NCI-H345 treated with DMSO at 0.1 percent for 48 hours (cell line): ENCODE data around the gene SLC25A34.

Experiments used
- DNase-seq: peaks from one replicate; lab custom pipeline; 2025; ENCODE audit not compliant: unreplicated experiment; lab: John Stamatoyannopoulos, UW

SLC25A34 gene

GRCh38 chr1:15733218-15733725, 2.8 kb upstream of the SLC25A34 start:
- DNase-seq, result no peak

GRCh38 chr1:15733726-15734226, 2.3 kb upstream of the SLC25A34 start:
- DNase-seq, result no peak

- no peak for DNase-seq
Observed at GRCh38 chr1:15734296-15734695, 1.8 kb upstream of the SLC25A34 start.

GRCh38 chr1:15734901-15735300, 1.2 kb upstream of the SLC25A34 start:
- DNase-seq, result no peak

- DNase-seq, result no peak
Observed at GRCh38 chr1:15735304-15736037, 587 bp upstream of the SLC25A34 start.

- no peak for DNase-seq
Observed at GRCh38 chr1:15736892-15737261, 819 bp downstream of the SLC25A34 start.

- no peak for DNase-seq
Observed at GRCh38 chr1:15737324-15738319, 1.6 kb downstream of the SLC25A34 start.

- no peak for DNase-seq
Observed at GRCh38 chr1:15738416-15739113, 2.5 kb downstream of the SLC25A34 start.

- DNase-seq, result no peak
Observed at GRCh38 chr1:15739259-15739658, 3.2 kb downstream of the SLC25A34 start.

- no peak for DNase-seq
Observed at GRCh38 chr1:15739745-15740144, 3.7 kb downstream of the SLC25A34 start.

- peak; percentile 83 for DNase-seq
Observed at GRCh38 chr1:15740924-15741850, 5.1 kb downstream of the SLC25A34 start.

- no peak for DNase-seq
Observed at GRCh38 chr1:15742339-15742801, 6.3 kb downstream of the SLC25A34 start, which contains the start of gene TMEM82. Gene TMEM82 (plus strand): TSS chr1:15742499. CDS start chr1:15742560, 61 bp downstream.

- DNase-seq, result no peak
Observed at GRCh38 chr1:15744122-15744679, 8.1 kb downstream of the SLC25A34 start.

GRCh38 chr1:15747378-15747777, 11.3 kb downstream of the SLC25A34 start:
- no peak for DNase-seq

GRCh38 chr1:15748264-15748663, 12.2 kb downstream of the SLC25A34 start:
- no peak for DNase-seq

GRCh38 chr1:15748690-15749398, 12.8 kb downstream of the SLC25A34 start:
- no peak for DNase-seq

GRCh38 chr1:15749399-15750291, 13.6 kb downstream of the SLC25A34 start:
- DNase-seq, result no peak

GRCh38 chr1:15750924-15751323, 14.9 kb downstream of the SLC25A34 start:
- DNase-seq, result no peak
